Measurements from ENCODE around the gene USP22.
"Not testable (repeated sequence)": the region's sequence is repeated elsewhere in the genome, so short reads cannot be mapped to it uniquely, and the experiment has no call there.

DNA sequence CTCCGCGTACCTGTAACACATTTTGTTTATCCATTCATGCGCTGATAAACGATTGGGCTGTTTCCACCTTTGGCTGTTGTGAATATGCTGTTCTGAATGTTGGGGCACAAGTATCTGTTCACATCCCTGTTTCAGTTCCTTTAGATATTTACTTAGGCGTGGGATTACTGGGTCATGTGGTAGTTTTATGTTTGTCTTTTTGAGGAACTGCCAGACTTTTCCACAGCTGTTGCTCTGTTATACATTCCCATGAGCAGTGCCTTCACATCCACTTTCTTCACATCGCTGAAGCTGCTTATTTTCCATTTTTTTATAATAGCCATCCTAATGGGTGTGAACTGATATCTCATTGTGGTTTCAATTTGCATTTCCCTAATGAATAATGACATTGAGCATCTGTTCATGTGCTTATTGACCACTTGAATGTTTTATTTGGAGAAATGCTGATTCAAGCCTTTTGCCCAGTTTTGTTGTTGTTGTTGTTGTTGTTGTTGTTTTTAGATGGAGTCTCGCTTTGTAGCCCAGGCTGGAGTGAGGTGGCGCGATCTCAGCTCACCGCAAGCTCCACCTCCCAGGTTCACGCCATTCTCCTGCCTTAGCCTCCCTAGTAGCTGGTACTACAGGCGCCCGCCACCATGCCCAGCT, 65.1 kb downstream of the USP22 start:
- not testable (repeated sequence) for TF ChIP-seq CTCF, POLR2A (IDR thresholded peaks at IDR 0.05)

Measured in thyroid gland (tissue), 4 donors.